ENCODE results near the gene TCAIM.

DNA sequence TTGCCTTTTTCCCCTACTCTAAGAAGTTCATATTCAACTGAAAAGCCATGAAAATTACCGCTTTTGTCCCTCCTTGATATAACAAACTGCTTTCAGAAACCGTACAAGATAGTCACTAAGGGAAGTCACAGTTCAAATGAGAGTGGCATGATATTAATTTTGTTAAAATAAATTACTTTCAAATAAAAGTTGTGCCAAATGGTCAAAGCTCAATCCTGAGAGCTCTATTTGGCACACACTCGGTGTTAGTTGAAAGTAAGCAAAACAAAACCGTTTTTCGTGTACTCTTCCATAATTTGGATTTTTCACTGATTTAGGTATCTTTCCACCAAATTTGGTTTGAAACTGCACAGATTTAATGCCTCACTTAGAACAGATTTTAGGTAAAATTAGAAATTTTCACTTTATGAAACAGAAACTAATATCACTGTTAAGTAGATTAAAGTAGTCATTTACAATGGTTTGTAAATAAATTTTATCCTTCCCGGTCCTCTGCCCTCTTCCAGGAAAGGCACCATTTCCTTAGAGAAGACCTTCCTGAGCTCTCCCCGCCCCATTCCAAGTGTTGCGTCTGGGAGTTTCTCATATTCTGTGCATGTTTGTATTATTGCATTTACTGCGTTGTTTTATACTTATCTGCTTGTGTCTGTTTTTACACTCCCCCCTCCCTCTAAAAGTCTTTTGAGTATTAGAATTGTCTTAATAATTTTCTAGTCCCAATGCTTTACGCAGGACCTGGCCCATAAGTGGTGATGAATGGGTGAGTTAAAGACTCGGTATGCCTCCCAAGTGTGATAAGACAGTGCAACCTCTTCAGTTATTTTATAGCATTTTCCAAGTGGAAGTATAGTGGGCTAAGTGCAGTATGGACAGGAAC is 853 bp downstream of the TCAIM start:
- TF ChIP-seq, protein P1, sequence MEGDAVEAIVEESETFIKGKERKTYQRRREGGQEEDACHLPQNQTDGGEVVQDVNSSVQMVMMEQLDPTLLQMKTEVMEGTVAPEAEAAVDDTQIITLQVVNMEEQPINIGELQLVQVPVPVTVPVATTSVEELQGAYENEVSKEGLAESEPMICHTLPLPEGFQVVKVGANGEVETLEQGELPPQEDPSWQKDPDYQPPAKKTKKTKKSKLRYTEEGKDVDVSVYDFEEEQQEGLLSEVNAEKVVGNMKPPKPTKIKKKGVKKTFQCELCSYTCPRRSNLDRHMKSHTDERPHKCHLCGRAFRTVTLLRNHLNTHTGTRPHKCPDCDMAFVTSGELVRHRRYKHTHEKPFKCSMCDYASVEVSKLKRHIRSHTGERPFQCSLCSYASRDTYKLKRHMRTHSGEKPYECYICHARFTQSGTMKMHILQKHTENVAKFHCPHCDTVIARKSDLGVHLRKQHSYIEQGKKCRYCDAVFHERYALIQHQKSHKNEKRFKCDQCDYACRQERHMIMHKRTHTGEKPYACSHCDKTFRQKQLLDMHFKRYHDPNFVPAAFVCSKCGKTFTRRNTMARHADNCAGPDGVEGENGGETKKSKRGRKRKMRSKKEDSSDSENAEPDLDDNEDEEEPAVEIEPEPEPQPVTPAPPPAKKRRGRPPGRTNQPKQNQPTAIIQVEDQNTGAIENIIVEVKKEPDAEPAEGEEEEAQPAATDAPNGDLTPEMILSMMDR (IDR thresholded peaks at IDR 0.05; ENCODE audit: poor library complexity, severe bottlenecking): no peak
- TF ChIP-seq EZH2 (IDR thresholded peaks at IDR 0.05; ENCODE audit: borderline replicate concordance, insufficient read depth, low read length, poor library complexity, severe bottlenecking) (no peak), POLR2AphosphoS5 (IDR thresholded peaks at IDR 0.05) (no peak), RAD21 (conservative IDR thresholded peaks at IDR 0.05) (no peak), TAF1 (IDR thresholded peaks at IDR 0.05; ENCODE audit: low read depth) (no peak), MXI1 (conservative IDR thresholded peaks at IDR 0.05; ENCODE audit: poor library complexity, severe bottlenecking) (no peak), EP300 (conservative IDR thresholded peaks at IDR 0.05; ENCODE audit: poor library complexity, severe bottlenecking) (no peak)
- TF ChIP-seq, protein P2, sequence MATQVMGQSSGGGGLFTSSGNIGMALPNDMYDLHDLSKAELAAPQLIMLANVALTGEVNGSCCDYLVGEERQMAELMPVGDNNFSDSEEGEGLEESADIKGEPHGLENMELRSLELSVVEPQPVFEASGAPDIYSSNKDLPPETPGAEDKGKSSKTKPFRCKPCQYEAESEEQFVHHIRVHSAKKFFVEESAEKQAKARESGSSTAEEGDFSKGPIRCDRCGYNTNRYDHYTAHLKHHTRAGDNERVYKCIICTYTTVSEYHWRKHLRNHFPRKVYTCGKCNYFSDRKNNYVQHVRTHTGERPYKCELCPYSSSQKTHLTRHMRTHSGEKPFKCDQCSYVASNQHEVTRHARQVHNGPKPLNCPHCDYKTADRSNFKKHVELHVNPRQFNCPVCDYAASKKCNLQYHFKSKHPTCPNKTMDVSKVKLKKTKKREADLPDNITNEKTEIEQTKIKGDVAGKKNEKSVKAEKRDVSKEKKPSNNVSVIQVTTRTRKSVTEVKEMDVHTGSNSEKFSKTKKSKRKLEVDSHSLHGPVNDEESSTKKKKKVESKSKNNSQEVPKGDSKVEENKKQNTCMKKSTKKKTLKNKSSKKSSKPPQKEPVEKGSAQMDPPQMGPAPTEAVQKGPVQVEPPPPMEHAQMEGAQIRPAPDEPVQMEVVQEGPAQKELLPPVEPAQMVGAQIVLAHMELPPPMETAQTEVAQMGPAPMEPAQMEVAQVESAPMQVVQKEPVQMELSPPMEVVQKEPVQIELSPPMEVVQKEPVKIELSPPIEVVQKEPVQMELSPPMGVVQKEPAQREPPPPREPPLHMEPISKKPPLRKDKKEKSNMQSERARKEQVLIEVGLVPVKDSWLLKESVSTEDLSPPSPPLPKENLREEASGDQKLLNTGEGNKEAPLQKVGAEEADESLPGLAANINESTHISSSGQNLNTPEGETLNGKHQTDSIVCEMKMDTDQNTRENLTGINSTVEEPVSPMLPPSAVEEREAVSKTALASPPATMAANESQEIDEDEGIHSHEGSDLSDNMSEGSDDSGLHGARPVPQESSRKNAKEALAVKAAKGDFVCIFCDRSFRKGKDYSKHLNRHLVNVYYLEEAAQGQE (IDR thresholded peaks at IDR 0.05; ENCODE audit: borderline replicate concordance): no peak

All from neural cell (in vitro differentiated cells).